Memory B cell (primary cell): ENCODE data around the gene MYOG.

Source experiments
- ATAC-seq: fragments of 150-1000 bp; cut with Tn5 transposase; 2 replicates; pipeline ENCODE4 v1.10.0; 2021; ENCODE audit warnings: low read depth, mild to moderate bottlenecking, moderate library complexity
- DNase-seq, 2 donors: peaks; one replicate each; pipeline ENCODE4 v3.0.0; 2022; ENCODE audit warnings: low spot score in 2 of 2
- H3K27ac Mint-ChIP-seq: one replicate; pipeline ENCODE4 v1.8.0; 2022; ENCODE audit warnings: mild to moderate bottlenecking, moderate library complexity, mixed read lengths
- H3K27me3 Mint-ChIP-seq: one replicate; pipeline ENCODE4 v1.8.0; 2022; ENCODE audit warnings: mixed read lengths
- H3K36me3 Mint-ChIP-seq: one replicate; pipeline ENCODE4 v1.8.0; 2022; ENCODE audit warnings: mild to moderate bottlenecking, mixed read lengths
- H3K4me1 Mint-ChIP-seq: one replicate; pipeline ENCODE4 v1.8.0; 2022; ENCODE audit warnings: mixed read lengths
- H3K4me3 Mint-ChIP-seq: one replicate; pipeline ENCODE4 v1.8.0; 2022; ENCODE audit warnings: mild to moderate bottlenecking, moderate library complexity, mixed read lengths
- H3K9me3 Mint-ChIP-seq: one replicate; pipeline ENCODE4 v1.8.0; 2022; ENCODE audit warnings: mixed read lengths

The MYOG gene

DNA sequence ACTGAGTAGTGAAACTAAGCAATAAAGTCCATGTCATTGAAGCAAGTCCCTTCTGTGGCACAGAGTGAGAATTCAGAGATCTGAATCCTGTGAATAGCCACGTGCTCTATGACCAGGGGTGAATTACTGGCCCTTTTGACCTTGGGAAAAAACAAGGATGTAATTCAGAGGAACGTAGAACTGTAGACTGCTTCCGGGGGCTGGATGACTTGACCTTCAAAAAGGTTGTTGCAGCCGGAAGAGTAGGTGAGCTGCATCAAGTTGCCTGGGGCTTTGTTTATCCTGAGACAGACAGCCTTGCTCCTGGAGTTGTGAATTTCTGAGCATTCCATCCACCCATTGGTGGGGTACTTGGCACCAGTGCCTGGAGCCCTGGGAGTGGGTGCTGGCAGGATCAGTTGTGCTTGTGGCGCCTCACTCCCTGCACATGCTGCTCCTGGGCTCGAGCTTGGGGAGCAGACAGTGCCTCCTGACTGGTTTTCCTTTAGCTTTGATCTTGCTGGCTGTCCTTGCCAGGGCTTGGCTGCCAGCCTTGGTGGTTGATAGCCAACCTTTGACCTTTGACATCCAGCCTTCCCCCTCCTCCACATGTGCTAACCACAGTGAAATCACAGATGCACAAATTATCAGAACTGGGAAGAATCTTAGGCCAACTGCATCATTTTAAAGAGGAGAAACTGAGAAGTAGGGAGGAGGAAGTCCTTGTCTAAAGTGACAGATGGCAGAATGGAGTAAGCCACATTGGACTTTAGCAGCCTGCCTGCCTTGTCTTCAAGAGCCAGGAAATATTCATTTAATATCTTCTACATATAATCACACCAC lies 16.2 kb upstream of the MYOG start:
- H3K27me3 Mint-ChIP-seq: peaks cover 9% of the 10 kb centered on the region
- H3K27ac Mint-ChIP-seq: no peak overlapping the region
- no peaks in the 10 kb centered on the region for H3K36me3 Mint-ChIP-seq
- DNase-seq: no peak
- H3K9me3 Mint-ChIP-seq: peaks cover 7% of the 10 kb centered on the region
- H3K4me1 Mint-ChIP-seq: no peaks in the 10 kb centered on the region
- H3K4me3 Mint-ChIP-seq: no peak overlapping the region
- no peak for ATAC-seq

DNA sequence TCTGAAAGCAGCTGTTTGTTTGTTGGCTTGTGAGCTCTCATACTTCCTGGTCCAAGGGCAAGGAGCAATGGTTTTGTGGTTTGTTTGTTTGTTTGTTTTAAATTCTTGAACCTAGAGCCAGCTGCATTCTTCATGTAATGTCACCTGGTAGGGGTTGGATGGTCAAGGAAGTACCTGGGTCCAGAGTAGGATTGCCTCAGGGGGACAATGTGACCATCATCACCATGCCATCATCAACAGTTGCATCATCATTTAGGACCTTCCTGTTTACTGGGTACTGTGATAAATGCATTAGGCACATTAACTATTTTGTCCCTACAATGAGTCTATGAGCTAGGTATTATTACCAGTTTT lies 14.7 kb upstream of the MYOG start:
- no peak for ATAC-seq

DNA sequence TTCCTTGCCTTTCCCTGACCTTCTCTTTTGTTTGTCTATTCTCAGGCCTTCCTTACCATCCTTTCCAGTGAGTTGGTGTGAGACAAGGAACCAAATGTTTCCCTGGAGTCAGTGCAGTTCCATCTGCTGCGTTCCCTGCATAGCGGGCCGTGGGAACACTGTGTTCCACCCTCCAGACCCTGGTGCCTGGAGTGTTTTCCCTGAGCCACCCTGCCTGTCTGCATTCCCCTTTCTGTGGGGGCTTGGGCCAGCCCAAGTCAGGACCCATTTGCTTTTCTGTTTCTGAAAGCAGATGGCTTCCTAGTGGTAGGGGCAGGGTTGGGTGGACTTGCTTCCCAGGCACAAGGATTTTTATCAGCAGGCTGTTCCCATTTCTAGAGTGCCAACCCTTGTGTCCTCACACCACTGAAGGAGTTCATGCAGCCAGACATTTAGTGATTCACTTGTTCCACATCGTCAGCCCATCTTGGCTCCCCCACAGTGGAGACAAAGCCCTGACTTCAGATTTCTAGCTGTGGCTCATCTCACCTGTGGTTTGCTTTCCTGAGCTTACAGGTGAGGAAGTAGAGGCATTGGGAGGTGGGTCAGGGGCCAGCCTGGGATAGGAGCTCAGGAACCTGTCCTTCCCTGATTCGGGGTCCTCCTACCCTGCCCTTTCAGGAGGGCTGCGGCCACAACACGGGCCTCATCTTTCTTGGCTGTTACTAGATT lies 14.1 kb upstream of the MYOG start:
- Mint-ChIP-seq H3K27me3 (peaks cover 9% of the 10 kb centered on the region), H3K9me3 (peaks cover 16% of the 10 kb centered on the region), H3K27ac (no peak overlapping the region), H3K36me3 (no peaks in the 10 kb centered on the region), H3K4me3 (no peak overlapping the region), H3K4me1 (no peaks in the 10 kb centered on the region)
- ATAC-seq (no peak), DNase-seq (no peak)

More for the DNA sequence above, 14.7 kb upstream of the MYOG start:
- H3K4me3 Mint-ChIP-seq: no peak overlapping the region
- H3K27ac Mint-ChIP-seq: no peak overlapping the region
- no peaks in the 10 kb centered on the region for H3K4me1 Mint-ChIP-seq
- H3K27me3 Mint-ChIP-seq: peaks cover 9% of the 10 kb centered on the region
- H3K9me3 Mint-ChIP-seq: peaks cover 12% of the 10 kb centered on the region
- no peak for DNase-seq
- no peaks in the 10 kb centered on the region for H3K36me3 Mint-ChIP-seq

DNA sequence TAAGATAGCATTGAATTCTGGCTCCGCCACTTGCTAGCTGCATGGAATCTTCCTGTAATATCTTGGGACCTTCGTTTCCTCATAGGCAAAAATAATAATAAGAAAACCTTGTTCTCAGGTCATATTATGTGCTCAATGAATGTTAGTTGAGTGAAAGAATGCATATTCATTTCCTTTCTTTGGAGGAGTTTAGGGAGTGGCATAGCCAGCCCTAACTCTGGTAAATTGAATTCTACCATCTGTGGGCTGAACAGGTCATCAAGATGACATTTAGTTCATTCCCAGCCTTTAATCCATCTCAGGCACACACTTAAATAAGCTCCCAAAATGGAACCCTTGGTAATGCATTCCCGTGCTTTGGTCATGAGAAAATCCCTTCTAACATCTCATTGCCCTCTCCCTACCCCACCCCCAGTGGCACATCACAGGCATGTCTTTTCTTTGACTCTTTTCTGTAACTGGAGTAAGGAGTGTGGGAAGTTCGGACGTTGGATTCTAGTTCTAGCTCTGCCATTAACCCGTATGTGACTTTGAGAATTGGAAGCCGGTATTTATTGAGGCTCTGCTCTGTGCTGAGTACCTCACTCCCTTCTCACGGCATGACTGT lies 13.2 kb upstream of the MYOG start:
- ATAC-seq: no peak
- H3K36me3 Mint-ChIP-seq: no peaks in the 10 kb centered on the region
- H3K9me3 Mint-ChIP-seq: peaks cover 20% of the 10 kb centered on the region
- no peaks in the 10 kb centered on the region for H3K4me1 Mint-ChIP-seq
- no peak for DNase-seq
- no peak overlapping the region for H3K27ac Mint-ChIP-seq
- H3K4me3 Mint-ChIP-seq: no peak overlapping the region
- peaks cover 9% of the 10 kb centered on the region for H3K27me3 Mint-ChIP-seq

DNA sequence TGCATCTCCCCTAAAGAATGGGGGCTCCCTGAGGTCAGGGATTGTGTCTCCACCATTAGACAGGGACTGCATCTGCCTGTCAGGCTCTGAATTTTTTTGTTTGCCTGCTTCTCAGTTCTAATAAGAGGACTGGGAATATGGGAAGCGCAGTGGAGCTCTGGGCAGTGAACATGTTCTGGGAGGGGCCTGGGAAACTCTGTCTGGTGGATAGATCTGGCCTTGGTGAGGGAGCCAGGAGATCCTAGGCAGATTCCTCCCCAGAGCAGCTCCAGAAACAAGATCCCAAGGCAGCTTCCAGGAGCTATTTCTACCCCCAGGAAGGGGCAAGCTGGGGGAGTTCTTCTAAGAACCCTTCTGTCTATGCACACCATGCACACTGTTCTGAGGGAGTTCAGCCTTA lies 12.6 kb upstream of the MYOG start:
- ATAC-seq (no peak), DNase-seq (no peak)
- Mint-ChIP-seq H3K4me3 (no peak overlapping the region), H3K27ac (no peak overlapping the region), H3K9me3 (peaks cover 20% of the 10 kb centered on the region), H3K4me1 (no peaks in the 10 kb centered on the region), H3K36me3 (no peaks in the 10 kb centered on the region), H3K27me3 (peaks cover 9% of the 10 kb centered on the region)

DNA sequence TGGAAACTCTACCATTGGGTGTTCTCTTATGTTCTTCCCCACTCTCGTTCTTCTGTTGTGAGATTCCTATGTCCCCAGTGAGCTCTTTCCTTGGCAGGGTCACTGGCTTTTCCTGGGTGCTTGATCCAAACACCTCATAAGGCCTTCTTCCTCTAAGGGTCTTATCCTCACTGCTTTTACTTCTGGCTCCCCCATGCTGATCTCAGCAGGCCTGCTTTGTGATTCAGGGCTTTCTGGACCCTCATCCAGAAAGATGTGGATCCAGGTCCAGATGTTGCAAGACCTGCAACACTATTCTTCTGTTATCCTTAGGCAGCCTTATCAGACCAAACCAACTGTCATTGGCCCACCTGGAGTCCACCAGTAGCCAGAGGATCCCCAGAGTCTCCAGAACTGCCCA lies 11.2 kb upstream of the MYOG start:
- Mint-ChIP-seq H3K27ac (no peak overlapping the region), H3K9me3 (peaks cover 20% of the 10 kb centered on the region), H3K36me3 (peaks cover 1% of the 10 kb centered on the region), H3K4me1 (no peaks in the 10 kb centered on the region), H3K27me3 (peaks cover 15% of the 10 kb centered on the region), H3K4me3 (no peak overlapping the region)
- DNase-seq: no peak
- no peak for ATAC-seq

DNA sequence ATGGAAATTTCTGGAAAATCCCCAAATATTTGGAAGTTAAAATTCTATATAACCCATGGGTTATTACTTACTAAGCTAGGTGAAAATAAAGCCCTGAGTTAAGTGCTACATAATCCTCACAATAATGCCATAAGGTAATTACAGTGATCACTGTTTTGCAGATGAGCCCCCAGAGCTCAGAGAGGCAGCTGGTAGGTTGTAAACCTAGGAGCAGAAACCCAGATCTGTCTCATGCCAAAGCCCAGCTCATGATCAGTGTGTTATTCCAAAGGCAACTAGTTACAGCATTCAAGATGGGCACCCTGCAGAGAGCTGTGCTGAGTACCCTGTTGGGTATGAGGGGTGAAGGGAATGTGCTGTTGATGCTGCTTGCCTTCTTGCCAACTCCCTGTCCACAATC lies 10.8 kb upstream of the MYOG start:
- ATAC-seq (no peak), DNase-seq (no peak)
- peaks cover 1% of the 10 kb centered on the region for H3K36me3 Mint-ChIP-seq
- no peak overlapping the region for H3K4me3 Mint-ChIP-seq
- no peak overlapping the region for H3K27ac Mint-ChIP-seq
- peaks cover 19% of the 10 kb centered on the region for H3K27me3 Mint-ChIP-seq
- peaks cover 20% of the 10 kb centered on the region for H3K9me3 Mint-ChIP-seq
- H3K4me1 Mint-ChIP-seq: no peaks in the 10 kb centered on the region

DNA sequence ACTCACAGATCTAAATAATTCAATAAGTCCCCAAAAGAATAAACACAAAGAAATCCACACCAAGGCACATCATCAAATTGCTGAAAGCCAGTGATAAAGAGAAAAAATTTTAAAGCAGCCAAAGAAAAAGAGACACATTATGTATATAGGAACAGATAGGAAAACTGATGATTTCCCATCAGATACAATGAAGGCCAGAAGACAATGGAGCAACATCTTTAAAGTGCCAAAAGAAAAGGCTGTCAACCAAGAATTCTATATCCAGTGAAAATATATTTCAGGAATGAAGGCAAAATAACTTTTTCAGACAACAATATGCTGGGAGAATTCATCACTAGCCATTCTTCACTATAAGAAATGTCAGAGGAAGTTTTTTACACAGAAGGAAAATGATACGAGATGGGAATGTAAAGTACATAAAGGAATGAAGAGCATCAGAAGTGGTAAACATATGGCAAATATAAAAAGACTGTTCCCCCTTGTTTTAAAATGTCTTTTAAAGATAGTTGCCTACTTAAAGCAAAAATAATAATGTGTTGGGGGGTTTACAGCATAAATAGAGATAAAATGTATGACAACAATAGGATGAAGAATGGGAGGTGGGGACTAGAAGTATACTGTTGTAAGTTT lies 9.4 kb upstream of the MYOG start:
- Mint-ChIP-seq H3K27ac (no peak overlapping the region), H3K4me3 (no peak overlapping the region), H3K4me1 (peaks cover 2% of the 10 kb centered on the region), H3K36me3 (peaks cover 1% of the 10 kb centered on the region), H3K9me3 (peaks cover 20% of the 10 kb centered on the region), H3K27me3 (peaks cover 21% of the 10 kb centered on the region)
- ATAC-seq (no peak), DNase-seq (no peak)

DNA sequence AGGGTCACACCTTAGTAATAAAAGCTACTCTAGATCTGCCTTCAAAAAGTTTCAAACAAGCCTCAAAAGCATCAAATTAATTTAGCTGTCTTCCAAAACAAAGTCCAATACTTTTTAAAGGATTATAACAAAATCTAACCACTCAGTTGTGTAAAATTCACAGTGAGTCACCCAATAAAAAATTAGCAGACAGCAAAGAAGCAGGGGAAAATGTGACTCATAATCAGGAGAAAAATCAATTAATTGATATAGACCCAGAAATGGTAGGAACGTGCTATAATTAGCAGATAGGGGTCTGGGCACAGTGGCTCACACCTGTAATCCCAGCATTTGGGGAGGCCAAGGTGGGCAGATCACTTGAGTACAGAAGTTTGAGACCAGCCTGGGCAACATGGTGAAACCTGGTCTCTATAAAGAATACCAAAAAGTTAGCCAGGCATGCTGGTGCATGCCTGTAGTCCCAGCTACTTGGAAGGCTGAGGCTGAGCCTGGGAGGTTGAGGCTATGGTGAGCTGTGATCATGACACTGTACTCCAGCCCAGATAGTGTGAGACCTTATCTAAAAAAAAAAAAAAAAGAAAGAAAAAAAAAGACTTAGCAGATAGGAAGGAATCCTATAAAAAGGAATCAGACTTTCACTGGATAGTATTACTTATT lies 8.1 kb upstream of the MYOG start:
- Mint-ChIP-seq H3K36me3 (peaks cover 1% of the 10 kb centered on the region), H3K9me3 (peaks cover 20% of the 10 kb centered on the region), H3K27me3 (peaks cover 21% of the 10 kb centered on the region), H3K4me3 (no peak overlapping the region), H3K4me1 (peaks cover 2% of the 10 kb centered on the region), H3K27ac (no peak overlapping the region)
- no peak for ATAC-seq
- DNase-seq: no peak

DNA sequence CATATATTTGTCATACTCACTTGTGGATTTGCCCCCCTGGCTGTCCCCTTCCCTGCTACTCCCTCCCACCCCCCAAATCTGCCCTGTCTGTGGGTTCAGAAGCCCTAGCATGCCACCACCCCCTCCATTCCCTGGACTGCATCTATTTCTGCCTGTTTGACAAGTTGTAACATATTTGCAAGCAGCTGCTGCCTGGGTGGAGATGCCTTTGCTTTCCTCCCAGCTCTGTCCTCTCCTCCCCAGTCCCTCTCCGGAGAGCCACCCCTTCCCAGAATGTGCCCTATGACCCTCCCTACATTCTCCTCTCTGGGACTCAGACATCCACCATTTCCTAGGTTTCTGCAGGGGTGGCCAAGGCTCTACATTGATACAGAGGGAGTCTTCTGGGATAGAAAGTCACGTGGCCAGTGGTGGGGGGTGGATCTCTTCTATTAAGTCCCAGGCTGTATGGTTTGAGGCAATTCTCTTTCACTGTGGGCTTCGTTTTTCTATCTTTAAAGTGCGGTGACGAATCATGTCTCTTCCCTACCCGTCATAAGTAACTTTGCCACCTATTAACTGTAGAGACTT lies 6.0 kb upstream of the MYOG start:
- Mint-ChIP-seq H3K36me3 (peaks cover 1% of the 10 kb centered on the region), H3K27ac (no peak overlapping the region)
- ATAC-seq: no peak

DNA sequence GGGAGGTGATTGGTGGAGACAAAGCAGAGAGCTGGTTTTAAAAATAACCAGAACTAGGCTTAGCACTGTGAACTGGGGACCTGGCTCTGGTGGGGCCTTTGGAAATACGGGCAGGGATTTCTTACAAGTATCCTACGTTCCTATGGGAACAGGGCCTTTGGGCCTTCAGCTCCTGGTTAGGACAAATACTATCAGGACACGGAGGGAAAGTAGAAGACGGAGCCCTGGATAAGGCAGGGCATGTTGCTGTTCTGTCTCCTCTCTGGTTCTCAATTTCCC lies 5.3 kb upstream of the MYOG start:
- no peak for ATAC-seq
- Mint-ChIP-seq H3K36me3 (peaks cover 1% of the 10 kb centered on the region), H3K9me3 (peaks cover 16% of the 10 kb centered on the region), H3K27me3 (peaks cover 23% of the 10 kb centered on the region), H3K4me1 (peaks cover 2% of the 10 kb centered on the region), H3K4me3 (no peak overlapping the region), H3K27ac (no peak overlapping the region)
- no peak for DNase-seq

More for the DNA sequence above, 6.0 kb upstream of the MYOG start:
- no peak for DNase-seq
- H3K4me1 Mint-ChIP-seq: peaks cover 2% of the 10 kb centered on the region
- peaks cover 16% of the 10 kb centered on the region for H3K9me3 Mint-ChIP-seq
- H3K27me3 Mint-ChIP-seq: peaks cover 23% of the 10 kb centered on the region
- H3K4me3 Mint-ChIP-seq: no peak overlapping the region

DNA sequence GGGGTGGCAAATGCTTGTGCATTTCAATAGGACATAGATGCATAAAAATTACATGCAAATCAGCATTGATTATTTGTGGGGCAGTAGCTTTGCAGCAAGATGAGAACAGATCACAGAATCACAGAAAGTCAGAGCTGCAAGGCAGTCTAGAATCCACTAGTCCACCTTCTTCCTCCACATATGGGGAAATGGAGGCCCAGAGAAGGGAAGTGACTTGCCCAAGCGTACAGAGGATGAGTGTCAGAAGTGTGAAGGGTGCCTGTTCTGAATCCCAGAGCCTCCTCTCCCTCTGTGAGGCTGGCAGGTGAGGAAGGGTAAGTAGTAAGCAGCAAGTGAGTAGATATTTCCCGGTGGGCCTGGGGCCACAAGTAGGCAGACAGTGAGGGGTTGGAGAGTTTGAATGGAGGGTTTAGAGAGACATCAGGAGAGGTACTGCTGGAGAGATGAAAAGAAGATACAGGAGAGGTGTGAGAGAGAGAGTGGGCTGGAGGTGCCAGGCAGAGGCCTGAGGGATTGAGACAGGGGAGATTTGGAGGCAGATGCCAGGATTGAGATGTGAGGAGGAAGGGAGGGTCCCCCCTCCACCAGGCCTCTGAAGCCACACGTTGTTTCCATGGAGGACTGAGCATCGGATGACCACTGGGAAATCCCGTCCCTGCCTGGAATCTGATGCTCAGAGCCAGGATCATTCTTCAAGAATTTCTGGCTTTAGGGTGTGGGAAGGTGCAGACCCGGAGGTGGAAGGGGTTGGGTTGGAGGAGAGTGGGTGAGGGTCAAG lies 4.8 kb upstream of the MYOG start:
- Mint-ChIP-seq H3K36me3 (peaks cover 1% of the 10 kb centered on the region), H3K4me3 (no peak overlapping the region), H3K4me1 (peaks cover 2% of the 10 kb centered on the region), H3K27me3 (peaks cover 23% of the 10 kb centered on the region), H3K9me3 (peaks cover 12% of the 10 kb centered on the region), H3K27ac (no peak overlapping the region)
- ATAC-seq (no peak), DNase-seq (no peak)

DNA sequence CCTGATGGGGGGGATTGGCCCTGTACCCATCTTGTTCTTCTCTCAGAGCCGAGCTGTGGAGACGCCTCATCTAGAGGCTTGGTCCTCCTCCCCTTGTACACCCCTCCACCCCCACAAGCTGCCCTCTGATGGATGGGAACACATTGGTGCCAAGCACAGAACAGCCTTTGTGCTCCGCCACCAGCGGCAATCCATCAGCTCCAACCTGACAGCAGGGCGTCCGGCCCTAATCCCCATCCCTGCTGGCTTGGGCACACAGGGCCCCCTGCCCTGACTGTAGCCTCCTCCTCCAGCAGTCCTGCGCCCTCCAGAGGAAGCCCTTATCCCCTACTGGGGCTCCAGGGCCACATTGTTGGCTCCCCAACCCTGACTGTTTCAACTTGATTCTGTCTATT lies 3.8 kb upstream of the MYOG start:
- Mint-ChIP-seq H3K27ac (no peak overlapping the region), H3K4me3 (no peak overlapping the region), H3K27me3 (peaks cover 23% of the 10 kb centered on the region), H3K4me1 (peaks cover 2% of the 10 kb centered on the region), H3K9me3 (peaks cover 4% of the 10 kb centered on the region), H3K36me3 (peaks cover 1% of the 10 kb centered on the region)
- ATAC-seq (no peak), DNase-seq (no peak)
